Right lobe of liver (tissue), 4 donors: ENCODE results near the gene PRSS8.

Source experiments
- POLR2A ChIP-seq: fragments of 450-650 bp; IDR thresholded peaks from one replicate; pipeline ENCODE4 v1.6.1; 2017; ENCODE audit warnings: antibody characterized with exemption, mild to moderate bottlenecking
- TF ChIP-seq, protein P1 (sequence below), 4 donors: fragments of 200-600 bp in 3 of 4; fragments of 450-650 bp in 1 of 4; IDR thresholded peaks; one replicate each; pipeline versions ENCODE4 v1.5.1 to v1.8.0; 2016 to 2022; ENCODE audit warnings: antibody characterized with exemption in 4 of 4, mild to moderate bottlenecking in 2 of 4
- donor health status: DM: no; HTN: no; CAD: no.
- donor health status: DM: no; HTN: no; CAD: no.
- donor health status: DM: no; HTN: yes; CAD: no.

GRCh38 chr16:31138621-31139578 lies 3.4 kb upstream of the PRSS8 start:
- TF ChIP-seq, protein P1, sequence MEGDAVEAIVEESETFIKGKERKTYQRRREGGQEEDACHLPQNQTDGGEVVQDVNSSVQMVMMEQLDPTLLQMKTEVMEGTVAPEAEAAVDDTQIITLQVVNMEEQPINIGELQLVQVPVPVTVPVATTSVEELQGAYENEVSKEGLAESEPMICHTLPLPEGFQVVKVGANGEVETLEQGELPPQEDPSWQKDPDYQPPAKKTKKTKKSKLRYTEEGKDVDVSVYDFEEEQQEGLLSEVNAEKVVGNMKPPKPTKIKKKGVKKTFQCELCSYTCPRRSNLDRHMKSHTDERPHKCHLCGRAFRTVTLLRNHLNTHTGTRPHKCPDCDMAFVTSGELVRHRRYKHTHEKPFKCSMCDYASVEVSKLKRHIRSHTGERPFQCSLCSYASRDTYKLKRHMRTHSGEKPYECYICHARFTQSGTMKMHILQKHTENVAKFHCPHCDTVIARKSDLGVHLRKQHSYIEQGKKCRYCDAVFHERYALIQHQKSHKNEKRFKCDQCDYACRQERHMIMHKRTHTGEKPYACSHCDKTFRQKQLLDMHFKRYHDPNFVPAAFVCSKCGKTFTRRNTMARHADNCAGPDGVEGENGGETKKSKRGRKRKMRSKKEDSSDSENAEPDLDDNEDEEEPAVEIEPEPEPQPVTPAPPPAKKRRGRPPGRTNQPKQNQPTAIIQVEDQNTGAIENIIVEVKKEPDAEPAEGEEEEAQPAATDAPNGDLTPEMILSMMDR (IDR thresholded peaks at IDR 0.05) = no peak
- no peak for TF ChIP-seq POLR2A
